8988T (cell line): ENCODE measurements around the gene C16orf82.

ENCODE experiments used
- DNase-seq: peaks from one replicate; pipeline ENCODE4 v3.0.0; 2011

Gene C16orf82

GRCh38 chr16:27096375-27096774, 29.6 kb downstream of the C16orf82 start:
- DNase-seq, result no peak

GRCh38 chr16:27097800-27098230, 31.1 kb downstream of the C16orf82 start:
- no peak for DNase-seq

GRCh38 chr16:27098366-27099049, 31.8 kb downstream of the C16orf82 start:
- DNase-seq, result no peak

- no peak for DNase-seq
These were observed 36.2 kb downstream of the C16orf82 start for GRCh38 chr16:27102701-27103575.

GRCh38 chr16:27103954-27104353, 37.2 kb downstream of the C16orf82 start:
- DNase-seq, result no peak

GRCh38 chr16:27106305-27106704, 39.6 kb downstream of the C16orf82 start:
- DNase-seq, result no peak

- DNase-seq, result no peak
These were observed 40.5 kb downstream of the C16orf82 start for GRCh38 chr16:27107185-27107592.

- DNase-seq, result no peak
These were observed 41.5 kb downstream of the C16orf82 start for GRCh38 chr16:27108051-27108770.

- no peak for DNase-seq
These were observed 42.3 kb downstream of the C16orf82 start for GRCh38 chr16:27108826-27109665.

- DNase-seq, result peak; percentile 50
These were observed 43.2 kb downstream of the C16orf82 start for GRCh38 chr16:27109666-27110523.

- DNase-seq, result no peak
These were observed 43.8 kb downstream of the C16orf82 start for GRCh38 chr16:27110524-27110896.

- DNase-seq, result no peak
These were observed 44.8 kb downstream of the C16orf82 start for GRCh38 chr16:27111486-27111885.

- DNase-seq, result no peak
These were observed 45.5 kb downstream of the C16orf82 start for GRCh38 chr16:27112093-27112811.

GRCh38 chr16:27113341-27113841, 46.7 kb downstream of the C16orf82 start:
- no peak for DNase-seq

- no peak for DNase-seq
These were observed 47.3 kb downstream of the C16orf82 start for GRCh38 chr16:27114006-27114405.

GRCh38 chr16:27118526-27118925, 51.8 kb downstream of the C16orf82 start:
- DNase-seq, result no peak
